Sigmoid colon (tissue), 4 donors: Measurements from ENCODE around the gene SPINK4.

Source experiments
- EP300 ChIP-seq, 4 donors: sonication (generic); formaldehyde crosslinking; IDR thresholded peaks; one replicate each; pipeline ENCODE4 v1.6.1; 2017; ENCODE audit warnings: antibody characterized with exemption in 4 of 4
- POLR2A ChIP-seq, 2 donors: fragments of 450-650 bp; IDR thresholded peaks; one replicate each; pipeline ENCODE4 v1.6.1; 2016; ENCODE audit warnings: antibody characterized with exemption in 2 of 2, mild to moderate bottlenecking in 2 of 2, moderate library complexity in 2 of 2
- POLR2AphosphoS5 ChIP-seq, 4 donors: sonication (generic); formaldehyde crosslinking; IDR thresholded peaks; one replicate each; pipeline ENCODE4 v1.6.1; 2017; ENCODE audit warnings: antibody characterized with exemption in 4 of 4
- TF ChIP-seq, protein P1 (sequence below), 4 experiments: fragments of 450-650 bp in 3 of 4; fragments of 200-600 bp in 1 of 4; IDR thresholded peaks; one replicate each; pipeline ENCODE4 v1.5.1; 2016 to 2019; ENCODE audit warnings: antibody characterized with exemption in 4 of 4, mild to moderate bottlenecking in 3 of 4, moderate library complexity in 2 of 4

DNA sequence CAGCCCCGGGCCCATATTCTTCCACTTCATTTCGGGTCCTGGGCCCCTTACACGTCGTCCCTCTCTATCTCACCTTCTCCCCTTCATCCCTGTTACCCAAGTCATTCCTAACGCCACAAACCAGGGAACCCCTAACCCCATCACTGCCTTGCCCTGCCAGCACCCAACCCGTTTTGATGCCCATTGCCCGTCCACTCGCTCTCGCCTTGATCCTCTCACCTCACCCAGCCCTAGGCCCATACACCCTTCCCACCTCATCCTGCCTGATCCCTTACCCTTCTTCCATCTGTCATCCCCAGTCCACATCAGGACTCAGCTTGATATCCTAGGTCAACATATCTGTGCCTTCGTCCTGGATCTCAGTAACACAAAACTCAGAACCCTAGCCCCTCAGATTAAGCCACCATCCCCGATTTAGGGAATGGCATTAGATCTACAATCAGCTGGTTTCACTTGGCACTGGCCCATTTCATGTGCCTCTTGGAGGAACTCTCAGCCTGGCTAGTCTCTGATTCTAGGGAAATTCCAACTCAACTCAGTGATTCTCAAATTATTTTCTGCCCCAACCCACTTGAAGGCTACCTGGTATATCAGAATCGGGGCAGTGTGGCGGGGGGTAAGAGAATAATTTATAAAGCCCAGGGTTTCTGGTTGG is 25.4 kb downstream of the SPINK4 start:
- no peak for TF ChIP-seq POLR2A (IDR thresholded peaks at IDR 0.05)
- TF ChIP-seq, protein P1, sequence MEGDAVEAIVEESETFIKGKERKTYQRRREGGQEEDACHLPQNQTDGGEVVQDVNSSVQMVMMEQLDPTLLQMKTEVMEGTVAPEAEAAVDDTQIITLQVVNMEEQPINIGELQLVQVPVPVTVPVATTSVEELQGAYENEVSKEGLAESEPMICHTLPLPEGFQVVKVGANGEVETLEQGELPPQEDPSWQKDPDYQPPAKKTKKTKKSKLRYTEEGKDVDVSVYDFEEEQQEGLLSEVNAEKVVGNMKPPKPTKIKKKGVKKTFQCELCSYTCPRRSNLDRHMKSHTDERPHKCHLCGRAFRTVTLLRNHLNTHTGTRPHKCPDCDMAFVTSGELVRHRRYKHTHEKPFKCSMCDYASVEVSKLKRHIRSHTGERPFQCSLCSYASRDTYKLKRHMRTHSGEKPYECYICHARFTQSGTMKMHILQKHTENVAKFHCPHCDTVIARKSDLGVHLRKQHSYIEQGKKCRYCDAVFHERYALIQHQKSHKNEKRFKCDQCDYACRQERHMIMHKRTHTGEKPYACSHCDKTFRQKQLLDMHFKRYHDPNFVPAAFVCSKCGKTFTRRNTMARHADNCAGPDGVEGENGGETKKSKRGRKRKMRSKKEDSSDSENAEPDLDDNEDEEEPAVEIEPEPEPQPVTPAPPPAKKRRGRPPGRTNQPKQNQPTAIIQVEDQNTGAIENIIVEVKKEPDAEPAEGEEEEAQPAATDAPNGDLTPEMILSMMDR (IDR thresholded peaks at IDR 0.05): no peak
- no peak for TF ChIP-seq POLR2AphosphoS5 (IDR thresholded peaks at IDR 0.05)
- no peak for TF ChIP-seq EP300 (IDR thresholded peaks at IDR 0.05)
